Retinal pigment epithelial cell (primary cell): ENCODE measurements around the gene NOMO2.
A peak's percentile ranks its signal among the peaks of the same experiment; 100 is the strongest.
"Not testable (repeated sequence)": the region's sequence is repeated elsewhere in the genome, so short reads cannot be mapped to it uniquely, and the experiment has no call there.

Experiments
- DNase-seq: peaks from one replicate; pipeline ENCODE4 v3.0.0-alpha.2; 2010; ENCODE audit warnings: low read depth
- H3K4me3 ChIP-seq: 2 replicates; pipeline ENCODE4 v1.5.1; 2011; ENCODE audit warnings: mild to moderate bottlenecking, low read length, control low read depth, moderate library complexity
- CTCF ChIP-seq: conservative IDR thresholded peaks from 2 replicates; pipeline ENCODE4 v1.5.1; 2011; ENCODE audit warnings: low read depth, low read length, control low read depth, inconsistent platforms

NOMO2 gene

GRCh38 chr16:18561727-18562314 lies at the start of gene NOMO2:
Gene NOMO2 (minus strand): TSS chr16:18562097. CDS start chr16:18562040, 57 bp downstream.
- DNase-seq = not testable (repeated sequence)
- peak within 1 kb of the TSS; percentile 48 for H3K4me3 ChIP-seq

DNA sequence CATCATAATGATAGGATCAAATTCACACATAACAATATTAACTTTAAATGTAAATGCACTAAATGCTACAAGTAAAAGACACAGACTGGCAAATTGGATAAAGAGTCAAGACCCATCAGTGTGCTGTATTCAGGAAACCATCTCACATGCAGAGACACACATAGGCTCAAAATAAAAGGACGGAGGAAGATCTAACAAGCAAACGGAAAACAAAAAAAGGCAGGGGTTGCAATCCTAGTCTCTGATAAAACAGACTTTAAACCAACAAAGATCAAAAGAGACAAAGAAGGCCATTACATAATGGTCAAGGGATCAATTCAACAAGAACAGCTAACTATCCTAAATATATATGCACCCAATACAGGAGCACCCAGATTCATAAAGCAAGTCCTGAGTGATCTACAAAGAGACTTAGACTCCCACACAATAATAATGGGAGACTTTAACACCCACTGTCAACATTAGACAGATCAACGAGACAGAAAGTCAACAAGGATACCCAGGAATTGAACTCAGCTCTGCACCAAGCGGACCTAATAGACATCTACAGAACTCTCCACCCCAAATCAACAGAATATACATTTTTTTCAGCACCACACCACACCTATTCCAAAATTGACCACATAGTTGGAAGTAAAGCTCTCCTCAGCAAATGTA lies 48.4 kb upstream of the NOMO2 start:
- not testable (repeated sequence) for DNase-seq, H3K4me3 ChIP-seq

DNA sequence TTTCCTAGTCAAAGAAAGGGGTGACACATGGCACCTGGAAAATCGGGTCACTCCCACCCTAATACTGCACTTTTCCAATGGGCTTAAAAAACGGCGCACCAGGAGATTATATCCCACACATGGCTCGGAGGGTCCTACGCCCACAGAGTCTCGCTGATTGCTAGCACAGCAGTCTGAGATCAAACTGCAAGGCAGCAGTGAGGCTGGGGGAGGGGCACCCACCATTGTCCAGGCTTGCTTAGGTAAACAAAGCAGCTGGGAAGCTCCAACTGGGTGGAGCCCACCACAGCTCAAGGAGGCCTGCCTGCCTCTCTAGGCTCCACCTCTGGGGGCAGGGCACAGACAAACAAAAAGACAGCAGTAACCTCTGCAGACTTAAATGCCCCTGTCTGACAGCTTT lies 46.4 kb upstream of the NOMO2 start:
- H3K4me3 ChIP-seq, DNase-seq: not testable (repeated sequence)

DNA sequence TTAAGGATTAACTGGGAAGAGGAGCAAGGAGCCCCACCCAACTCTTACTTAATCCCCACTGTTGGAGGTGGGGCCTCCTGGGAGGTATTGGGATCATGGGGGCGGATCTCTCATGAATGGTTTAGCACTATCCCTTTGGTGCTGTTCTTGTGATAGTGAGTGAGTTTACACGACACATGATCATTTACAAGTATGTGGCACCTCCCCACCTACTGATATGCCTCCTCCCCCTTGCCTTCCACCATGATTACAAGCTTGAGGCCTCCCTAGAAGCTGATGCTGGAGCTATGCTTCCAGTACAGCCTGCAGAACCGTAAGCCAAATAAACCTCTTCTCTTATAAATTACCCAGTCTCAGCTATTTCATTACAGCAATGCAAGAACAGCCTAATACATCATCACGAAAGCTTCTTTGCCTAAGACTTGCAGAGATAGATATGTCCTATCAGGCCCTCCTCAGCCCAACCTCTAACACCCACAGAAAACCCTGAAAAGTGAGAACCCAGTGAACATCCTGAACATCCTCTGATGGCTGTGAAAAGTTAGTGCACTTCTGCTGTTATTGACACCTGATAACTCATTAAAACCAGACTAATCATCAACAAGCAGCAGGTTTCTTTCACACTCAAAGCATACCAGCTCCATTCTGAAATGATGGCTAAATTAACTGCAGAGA lies 41.8 kb upstream of the NOMO2 start:
- not testable (repeated sequence) for H3K4me3 ChIP-seq, DNase-seq

GRCh38 chr16:18598582-18598981 lies 36.7 kb upstream of the NOMO2 start:
- not testable (repeated sequence) for DNase-seq, H3K4me3 ChIP-seq

DNA sequence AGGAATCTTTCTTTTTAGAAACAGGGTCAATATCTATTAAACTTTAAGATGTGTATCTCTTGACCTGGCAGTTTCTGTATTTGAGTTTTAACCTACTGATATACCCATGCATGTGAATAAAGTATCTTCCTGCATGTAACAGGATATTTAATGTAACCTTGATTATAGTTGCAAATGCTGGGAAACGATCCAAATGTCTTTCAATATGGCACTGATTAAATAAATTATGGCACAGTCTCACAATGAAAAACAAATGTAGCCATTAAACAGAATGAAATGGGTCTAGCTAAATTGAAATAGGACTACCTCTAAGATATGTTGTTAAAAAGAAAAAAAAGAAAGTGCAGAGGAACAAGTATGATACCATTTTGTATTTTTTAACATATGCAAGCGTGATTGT lies 35.8 kb upstream of the NOMO2 start:
- H3K4me3 ChIP-seq, DNase-seq: not testable (repeated sequence)

GRCh38 chr16:18597319-18597718 lies 35.4 kb upstream of the NOMO2 start:
- DNase-seq, H3K4me3 ChIP-seq: not testable (repeated sequence)

DNA sequence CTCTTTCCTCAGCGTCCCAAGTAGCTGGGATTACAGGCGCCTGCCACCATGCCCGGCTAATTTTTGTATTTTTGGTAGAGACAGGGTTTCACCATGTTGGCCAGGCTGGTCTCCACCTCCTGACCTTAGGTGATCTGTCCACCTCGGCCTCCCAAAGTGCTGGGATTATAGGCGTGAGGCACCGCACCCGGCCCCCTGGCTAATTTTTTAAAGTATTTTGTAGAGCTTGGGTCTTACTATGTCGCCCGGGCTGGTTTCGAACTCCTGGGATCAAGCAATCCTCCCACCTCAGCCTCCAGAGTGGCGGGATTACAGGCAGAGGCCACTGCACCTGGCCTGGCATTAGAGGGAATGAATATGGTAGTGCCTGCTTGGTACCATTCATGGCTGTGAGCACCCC lies 33.9 kb upstream of the NOMO2 start:
- not testable (repeated sequence) for H3K4me3 ChIP-seq, DNase-seq

DNA sequence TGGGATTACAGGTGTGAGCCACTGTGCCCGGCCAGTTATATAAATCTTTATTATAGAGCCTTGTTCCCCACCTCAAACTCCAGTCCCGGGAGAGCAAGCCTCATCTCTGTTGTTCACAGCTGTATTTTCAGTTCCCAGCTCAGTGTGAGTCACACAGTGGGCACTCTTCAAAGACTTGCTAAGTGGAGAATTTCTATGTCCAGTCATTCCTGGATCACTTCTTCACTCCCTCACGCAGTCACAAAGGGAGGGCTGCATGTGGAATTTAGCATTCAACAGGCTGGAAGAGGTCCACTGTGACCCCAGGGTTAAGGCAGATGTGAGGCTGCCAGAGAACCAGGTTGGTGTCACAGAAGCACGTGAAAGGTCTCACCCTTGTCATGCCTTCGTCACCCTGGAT lies 33.0 kb upstream of the NOMO2 start:
- H3K4me3 ChIP-seq = not testable (repeated sequence)

DNA sequence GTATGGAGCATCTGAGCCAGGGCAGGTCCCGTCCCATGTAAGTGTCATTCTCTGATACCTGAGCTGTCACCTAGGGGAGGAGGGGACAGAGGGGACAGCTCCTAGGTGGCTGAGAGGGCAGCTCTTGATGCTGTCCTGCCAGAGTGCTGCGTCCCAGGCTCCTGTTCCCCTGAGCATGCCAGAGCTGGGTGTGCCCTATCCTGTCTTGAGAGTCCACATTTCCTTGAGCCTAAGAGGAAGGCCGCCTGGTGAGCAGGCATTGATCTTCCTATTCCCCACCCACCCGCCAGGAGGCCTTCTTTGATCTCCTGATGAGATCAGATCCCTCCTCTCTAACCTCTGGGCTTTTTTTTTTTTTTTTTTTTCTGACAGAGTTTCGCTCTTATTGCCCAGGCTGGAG lies 32.0 kb upstream of the NOMO2 start:
- not testable (repeated sequence) for H3K4me3 ChIP-seq, DNase-seq

More for the DNA sequence above, 33.0 kb upstream of the NOMO2 start:
- DNase-seq = not testable (repeated sequence)

GRCh38 chr16:18592982-18593381 lies 31.1 kb upstream of the NOMO2 start:
- not testable (repeated sequence) for DNase-seq, H3K4me3 ChIP-seq

- not testable (repeated sequence) for DNase-seq, H3K4me3 ChIP-seq
- peak; percentile 24 for TF ChIP-seq CTCF
Measured at GRCh38 chr16:18591908-18592307, 30.0 kb upstream of the NOMO2 start.

GRCh38 chr16:18591441-18591840 lies 29.5 kb upstream of the NOMO2 start:
- not testable (repeated sequence) for DNase-seq, H3K4me3 ChIP-seq

GRCh38 chr16:18589806-18590205 lies 27.9 kb upstream of the NOMO2 start:
- H3K4me3 ChIP-seq = not testable (repeated sequence)

DNA sequence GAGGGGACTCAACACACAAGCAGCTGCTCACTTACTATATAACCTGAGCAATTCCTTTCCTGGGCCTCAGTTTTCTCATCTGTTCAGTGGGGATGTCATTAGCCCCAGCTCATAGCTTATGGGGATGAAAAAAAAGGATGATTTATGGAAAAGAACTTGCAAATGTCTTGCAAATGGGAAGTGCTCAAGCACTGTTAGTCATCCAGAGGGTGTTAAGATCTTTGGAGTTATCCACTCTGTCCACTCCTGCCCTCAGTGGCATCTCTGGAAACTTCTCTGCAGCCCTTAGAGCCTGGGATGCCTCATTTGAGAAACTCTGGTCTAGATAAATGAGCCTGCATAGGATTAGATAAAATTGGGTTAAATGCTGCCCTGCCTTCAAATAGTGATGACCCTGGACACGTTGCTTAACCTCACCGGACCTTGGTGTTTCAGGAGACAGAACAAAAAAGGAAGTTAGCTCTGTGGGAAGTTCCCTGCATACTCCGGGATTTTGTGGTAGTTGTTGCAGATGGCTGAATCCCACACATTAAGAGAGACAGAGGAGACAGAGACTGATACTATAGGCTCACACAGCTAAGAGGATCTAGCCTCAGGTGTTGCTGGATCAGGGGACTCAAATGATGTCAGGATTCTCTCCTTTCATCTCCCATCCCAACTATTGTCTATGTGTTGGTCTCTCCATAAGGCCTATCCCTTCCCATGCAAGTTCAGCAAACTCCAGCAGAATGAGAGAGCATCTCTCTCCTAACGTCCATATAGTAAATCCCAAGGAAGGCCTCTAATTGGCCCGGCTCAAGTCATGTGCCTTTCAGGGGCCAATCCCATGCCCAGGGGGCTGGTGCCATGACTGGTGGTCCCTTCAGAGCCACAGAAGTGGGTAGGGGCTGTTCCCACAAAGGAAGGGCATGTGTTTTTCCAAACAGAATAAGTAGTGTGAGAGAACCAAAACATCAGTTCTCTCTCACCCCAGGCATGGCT lies 25.0 kb upstream of the NOMO2 start:
- H3K4me3 ChIP-seq, DNase-seq: not testable (repeated sequence)

More at GRCh38 chr16:18589806-18590205, 27.9 kb upstream of the NOMO2 start:
- not testable (repeated sequence) for DNase-seq

DNA sequence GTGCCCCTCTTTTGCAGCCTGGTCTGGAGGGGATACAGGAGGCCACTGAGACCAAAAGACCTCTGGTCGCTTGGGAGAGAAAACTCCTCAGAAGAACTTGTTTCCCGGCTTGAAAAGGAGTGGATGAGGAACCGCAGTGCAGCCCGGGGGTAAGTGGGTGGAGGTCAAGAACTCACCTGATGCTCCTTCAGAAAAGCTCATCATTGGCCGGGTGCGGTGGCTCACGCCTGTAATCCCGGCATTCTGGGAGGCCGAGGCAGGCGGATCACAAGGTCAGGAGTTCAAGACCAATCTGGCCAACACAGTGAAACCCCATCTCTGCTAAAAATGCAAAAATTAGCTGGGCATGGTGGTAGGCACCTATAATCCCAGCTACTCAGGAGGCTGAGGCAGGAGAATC lies 23.9 kb upstream of the NOMO2 start:
- not testable (repeated sequence) for DNase-seq, H3K4me3 ChIP-seq
